HepG2 (cell line): ENCODE data around the gene ZSWIM5. TPM values are rescaled to one million over a fixed set of nuclear protein-coding genes. Genes with fewer than 3 reads are reported as not detected.
A peak's percentile ranks its signal among the peaks of the same experiment; 100 is the strongest.

Source experiments
- ATAC-seq: fragments of 200-7000 bp; cut with Tn5 transposase; 3 replicates; pipeline ENCODE4 v1.9.1; 2020; ENCODE audit warnings: mild to moderate bottlenecking, moderate library complexity
- BruUV-seq: library from RNA; stranded (reverse); fragments of 400-500 nt; replicated peaks from 2 replicates; lab custom pipeline; 2021; lab: Mats Ljungman, UMichigan
- CTCF ChIA-PET: fragments of 300-600 bp; formaldehyde crosslinking; extraction: SDS; loops from one replicate; lab custom pipeline; 2021; ENCODE audit warnings: low total read pairs, inconsistent platforms, low intra/inter-chr PET ratio; lab: Yijun Ruan, JAX
- POLR2A ChIA-PET: fragments of 350-600 bp; sonication (Branson Sonifier 250); formaldehyde crosslinking; loops from one replicate; lab custom pipeline; 2020; ENCODE audit warnings: antibody characterized with exemption, inconsistent platforms; lab: Yijun Ruan, JAX
- DNase-seq: peaks from one replicate; pipeline ENCODE4 v3.0.0-alpha.2; 2015; ENCODE audit warnings: low spot score
- FAIRE-seq: peaks from 3 replicates; lab custom pipeline; 2011; peaks lifted over from hg19 to GRCh38; lab: Jason Lieb, UNC
- H2AFZ ChIP-seq: one replicate; pipeline ENCODE4 v1.6.1; 2011; ENCODE audit warnings: low read length, inconsistent platforms
- H3K27ac ChIP-seq: fragments of 300-600 bp; 3 replicates; pipeline ENCODE4 v1.8.0; 2011; ENCODE audit warnings: mixed run types, mild to moderate bottlenecking, mixed read lengths, low read length, inconsistent platforms; ENCODE audit not compliant: insufficient read depth; ENCODE audit errors: extremely low read length
- H3K27me3 ChIP-seq, 2 experiments: fragments of 200-600 bp in 1 of 2; 2 replicates in 1 of 2; 3 replicates in 1 of 2; pipeline versions ENCODE4 v1.6.0 to v1.8.0; 2011; ENCODE audit warnings: low read length in 2 of 2, mild to moderate bottlenecking in 2 of 2, moderate library complexity in 2 of 2, inconsistent platforms in 1 of 2; ENCODE audit not compliant: insufficient read depth in 2 of 2, control insufficient read depth in 1 of 2
- H3K36me3 ChIP-seq, 2 experiments: fragments of 200-600 bp in 1 of 2; replicated peaks in 1 of 2; 2 replicates in 1 of 2; 3 replicates in 1 of 2; pipeline versions ENCODE4 v1.5.1 to v1.8.0; 2011; ENCODE audit warnings: low read length in 2 of 2, inconsistent platforms in 1 of 2; ENCODE audit not compliant: insufficient read depth in 2 of 2, control insufficient read depth in 1 of 2
- H3K4me1 ChIP-seq: 2 replicates; pipeline ENCODE4 v1.5.1; 2012; ENCODE audit warnings: low read length, inconsistent platforms; ENCODE audit not compliant: insufficient read depth
- H3K4me2 ChIP-seq: 2 replicates; pipeline ENCODE4 v1.6.0; 2011; ENCODE audit warnings: low read depth, low read length, inconsistent platforms
- H3K4me3 ChIP-seq, 3 experiments: fragments of 200-600 bp in 1 of 3; sonication (generic), shearing (Covaris generic) in 1 of 3; replicated peaks in 1 of 3; 2 replicates each; pipeline ENCODE4 v1.5.1; 2011 to 2016; ENCODE audit warnings: low read length in 3 of 3, inconsistent platforms in 2 of 3, low read depth in 2 of 3, mild to moderate bottlenecking in 2 of 3, control low read depth in 1 of 3, mixed read lengths in 1 of 3; ENCODE audit not compliant: insufficient read depth in 1 of 3
- H3K79me2 ChIP-seq: one replicate; pipeline ENCODE4 v1.6.1; 2011; ENCODE audit warnings: low read length, inconsistent platforms; ENCODE audit not compliant: insufficient read depth
- H3K9ac ChIP-seq: 2 replicates; pipeline ENCODE4 v1.6.0; 2011; ENCODE audit warnings: mild to moderate bottlenecking, low read depth, low read length, inconsistent platforms; ENCODE audit not compliant: insufficient read depth
- H3K9me3 ChIP-seq: 2 replicates; pipeline ENCODE4 v1.5.1; 2012; ENCODE audit warnings: mild to moderate bottlenecking, low read length
- H4K20me1 ChIP-seq: 2 replicates; pipeline ENCODE4 v1.6.0; 2011; ENCODE audit warnings: inconsistent platforms, mild to moderate bottlenecking, low read length, moderate library complexity; ENCODE audit not compliant: insufficient read depth
- BCL6 ChIP-seq: IDR thresholded peaks from 2 replicates; pipeline ENCODE4 v1.6.1; 2016; ENCODE audit warnings: missing genetic modification reagents, missing compliant biosample characterization
- CEBPB ChIP-seq: IDR thresholded peaks from 2 replicates; pipeline ENCODE4 v1.6.1; 2011; ENCODE audit warnings: low read depth, low read length, improper control_type of control experiment, borderline replicate concordance
- CEBPG ChIP-seq: IDR thresholded peaks from 2 replicates; pipeline ENCODE4 v1.6.1; 2016
- RFXAP ChIP-seq: sonication (generic); formaldehyde crosslinking; IDR thresholded peaks from 2 replicates; pipeline ENCODE4 v1.4.0; 2020; ENCODE audit warnings: missing genetic modification reagents, borderline replicate concordance
- SALL2 ChIP-seq: sonication (generic); formaldehyde crosslinking; IDR thresholded peaks from 2 replicates; pipeline ENCODE4 v1.8.1; 2023; ENCODE audit warnings: mild to moderate bottlenecking, missing genetic modification reagents, inconsistent platforms
- ZFP62 ChIP-seq: sonication (generic); formaldehyde crosslinking; IDR thresholded peaks from 2 replicates; pipeline ENCODE4 v1.4.0; 2020; ENCODE audit warnings: missing genetic modification reagents
- ZNF317 ChIP-seq: sonication (generic); formaldehyde crosslinking; IDR thresholded peaks from 2 replicates; pipeline ENCODE4 v1.5.0; 2020; ENCODE audit warnings: mild to moderate bottlenecking, missing genetic modification reagents
- ZNF674 ChIP-seq: sonication (generic); formaldehyde crosslinking; IDR thresholded peaks from 2 replicates; pipeline ENCODE4 v1.5.0; 2020; ENCODE audit warnings: low read depth, mild to moderate bottlenecking, missing genetic modification reagents
- WGBS: methylation state at CpG from one replicate; pipeline ENCODE4 v1.1.6; 2017; ENCODE audit warnings: low lambda C conversion rate; 5-methylcytosine and 5-hydroxymethylcytosine counted together
- in situ Hi-C: cut with HindIII; loops from 2 replicates; pipeline ENCODE4 v1.10.0; 2017; ENCODE audit warnings: low pct_unique_long_range_greater_than_20kb; ENCODE audit not compliant: extremely low pct_ligation_motif_present
- intact Hi-C: fragments of 100-400 bp; cut with micrococcal nuclease; formaldehyde crosslinking; loops from one replicate; pipeline ENCODE4 v1.10.0; 2022; ENCODE audit not compliant: unreplicated experiment
- polyA plus RNA-seq, 8 experiments: library from polyadenylated mRNA; depleted of rRNA in 3 of 8; stranded (reverse) in 7 of 8; unstranded in 1 of 8; fragments of >200 nt; fragmentation: Illumina TruSeq in 4 of 8; extraction: Trizol in 4 of 8; gene quantifications; 2 replicates each; pipeline versions ENCODE4 v1.2.1 to v1.2.3, GENCODE V29; 2011 to 2016; ENCODE audit warnings: low read depth in 4 of 8, missing spikeins in 1 of 8, mixed read lengths in 1 of 8; ENCODE audit not compliant: insufficient read depth in 1 of 8
- total RNA-seq, 5 experiments: library from RNA; depleted of rRNA; stranded (reverse); fragments of >200 nt; fragmentation: Illumina TruSeq; extraction: Trizol; gene quantifications; 2 replicates each; pipeline ENCODE4 v1.2.3, GENCODE V29; 2016; ENCODE audit warnings: low read depth in 1 of 5
- TF ChIP-seq, protein P1 (sequence below): sonication (generic); formaldehyde crosslinking; IDR thresholded peaks from 2 replicates; pipeline ENCODE4 v1.8.0; 2022; ENCODE audit warnings: mild to moderate bottlenecking, missing genetic modification reagents; ENCODE audit not compliant: insufficient replicate concordance

ZSWIM5 gene
- total and polyA plus RNA-seq, 2 of the 13 experiments (the other 11 are each of a cell fraction or from before 2014, with no cell fraction given), result 11.0 to 20.6 TPM

DNA sequence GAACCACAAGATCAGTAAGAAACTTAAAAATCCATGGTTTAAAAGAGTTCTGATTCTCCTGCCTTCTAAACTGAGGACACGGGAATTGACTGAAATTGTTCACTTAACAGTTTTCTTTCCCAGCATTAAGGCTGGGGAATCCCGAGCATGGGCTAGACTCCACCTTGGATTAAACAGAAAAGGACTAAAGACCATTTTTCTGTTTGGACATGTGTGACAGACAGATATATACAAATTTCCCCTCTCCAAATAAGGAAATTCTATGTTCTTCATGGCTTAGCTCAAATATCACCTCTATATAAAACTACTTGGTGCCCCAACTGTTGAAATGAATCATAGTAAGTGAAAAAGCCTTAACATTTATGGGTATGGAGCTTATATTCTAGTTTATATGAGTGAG, 109.3 kb downstream of the ZSWIM5 start (continued):
- no peak for TF ChIP-seq SALL2 (CRISPR knock-in tag)
- TF ChIP-seq, protein P1, sequence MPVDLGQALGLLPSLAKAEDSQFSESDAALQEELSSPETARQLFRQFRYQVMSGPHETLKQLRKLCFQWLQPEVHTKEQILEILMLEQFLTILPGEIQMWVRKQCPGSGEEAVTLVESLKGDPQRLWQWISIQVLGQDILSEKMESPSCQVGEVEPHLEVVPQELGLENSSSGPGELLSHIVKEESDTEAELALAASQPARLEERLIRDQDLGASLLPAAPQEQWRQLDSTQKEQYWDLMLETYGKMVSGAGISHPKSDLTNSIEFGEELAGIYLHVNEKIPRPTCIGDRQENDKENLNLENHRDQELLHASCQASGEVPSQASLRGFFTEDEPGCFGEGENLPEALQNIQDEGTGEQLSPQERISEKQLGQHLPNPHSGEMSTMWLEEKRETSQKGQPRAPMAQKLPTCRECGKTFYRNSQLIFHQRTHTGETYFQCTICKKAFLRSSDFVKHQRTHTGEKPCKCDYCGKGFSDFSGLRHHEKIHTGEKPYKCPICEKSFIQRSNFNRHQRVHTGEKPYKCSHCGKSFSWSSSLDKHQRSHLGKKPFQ (CRISPR knock-in tag), result no peak
- TF ChIP-seq ZFP62 (CRISPR knock-in tag), result no peak
- no peak for TF ChIP-seq ZNF674

- H3K36me3 ChIP-seq, result no peaks in the 10 kb centered on the region
- no peak overlapping the region for H3K9ac ChIP-seq
- H2AFZ ChIP-seq, result no peak overlapping the region
- no peak overlapping the region for H3K4me3 ChIP-seq
- ATAC-seq, result no peak
- TF ChIP-seq CEBPB (peak; percentile 81), BCL6 (CRISPR knock-in tag) (peak; percentile 82), RFXAP (no peak), ZNF317 (peak; percentile 81; the same call in 1 of the 2 replicates), CEBPG (CRISPR knock-in tag) (peak; percentile 62)
- H3K4me2 ChIP-seq, result no peak overlapping the region
- BruUV-seq, result no TSS peak
- H3K4me1 ChIP-seq, result peaks cover 52% of the 10 kb centered on the region
- POLR2A ChIA-PET, result no interaction called here
- H3K27me3 ChIP-seq, result no peaks in the 10 kb centered on the region
- H4K20me1 ChIP-seq, result no peaks in the 10 kb centered on the region
- no peaks in the 10 kb centered on the region for H3K9me3 ChIP-seq
- no peak for FAIRE-seq
- CTCF ChIA-PET, result no interaction called here
- WGBS, result 91% methylated on average over 2 of the region's 2 CpGs
- H3K79me2 ChIP-seq, result peaks cover 15% of the 10 kb centered on the region
- intact Hi-C loops, result no loop called here
- in situ Hi-C loops, result no loop called here
- no peak overlapping the region for H3K27ac ChIP-seq
- no peak for DNase-seq
Measured at GRCh38 chr1:45095450-45095849, 111.0 kb downstream of the ZSWIM5 start.
